GM20000 (cell line): ENCODE data around the gene SYNPO.

Experiments used
- DNase-seq: peaks from one replicate; pipeline ENCODE4 v3.0.0; 2012; ENCODE audit warnings: low spot score
- TF ChIP-seq, protein P1 (sequence below): IDR thresholded peaks from 2 replicates; pipeline ENCODE4 v1.5.1; 2012; ENCODE audit warnings: mild to moderate bottlenecking, control low read depth; ENCODE audit errors: extremely low read depth, missing control alignments

Gene SYNPO

DNA sequence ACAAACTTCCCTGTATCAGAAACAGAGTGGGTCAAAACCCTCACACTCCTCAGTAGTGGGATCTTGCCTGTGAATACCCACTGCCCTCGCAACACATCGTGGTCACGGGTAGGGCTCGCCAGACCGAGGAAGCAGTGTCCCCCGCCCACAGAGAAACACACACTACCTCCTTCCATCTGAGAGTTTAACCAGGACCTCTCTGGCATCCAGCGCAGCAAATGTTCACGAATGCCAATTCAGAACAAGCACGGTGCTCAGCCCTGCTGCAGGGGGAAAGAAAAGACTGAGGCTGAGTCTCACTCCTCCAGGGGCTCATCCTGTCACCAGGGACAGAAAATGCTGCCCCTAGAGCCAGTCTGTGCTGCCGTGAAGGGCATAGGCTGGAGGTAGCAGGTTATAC, 42.5 kb upstream of the SYNPO start:
- TF ChIP-seq, protein P1, sequence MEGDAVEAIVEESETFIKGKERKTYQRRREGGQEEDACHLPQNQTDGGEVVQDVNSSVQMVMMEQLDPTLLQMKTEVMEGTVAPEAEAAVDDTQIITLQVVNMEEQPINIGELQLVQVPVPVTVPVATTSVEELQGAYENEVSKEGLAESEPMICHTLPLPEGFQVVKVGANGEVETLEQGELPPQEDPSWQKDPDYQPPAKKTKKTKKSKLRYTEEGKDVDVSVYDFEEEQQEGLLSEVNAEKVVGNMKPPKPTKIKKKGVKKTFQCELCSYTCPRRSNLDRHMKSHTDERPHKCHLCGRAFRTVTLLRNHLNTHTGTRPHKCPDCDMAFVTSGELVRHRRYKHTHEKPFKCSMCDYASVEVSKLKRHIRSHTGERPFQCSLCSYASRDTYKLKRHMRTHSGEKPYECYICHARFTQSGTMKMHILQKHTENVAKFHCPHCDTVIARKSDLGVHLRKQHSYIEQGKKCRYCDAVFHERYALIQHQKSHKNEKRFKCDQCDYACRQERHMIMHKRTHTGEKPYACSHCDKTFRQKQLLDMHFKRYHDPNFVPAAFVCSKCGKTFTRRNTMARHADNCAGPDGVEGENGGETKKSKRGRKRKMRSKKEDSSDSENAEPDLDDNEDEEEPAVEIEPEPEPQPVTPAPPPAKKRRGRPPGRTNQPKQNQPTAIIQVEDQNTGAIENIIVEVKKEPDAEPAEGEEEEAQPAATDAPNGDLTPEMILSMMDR = no peak
- DNase-seq = no peak

DNA sequence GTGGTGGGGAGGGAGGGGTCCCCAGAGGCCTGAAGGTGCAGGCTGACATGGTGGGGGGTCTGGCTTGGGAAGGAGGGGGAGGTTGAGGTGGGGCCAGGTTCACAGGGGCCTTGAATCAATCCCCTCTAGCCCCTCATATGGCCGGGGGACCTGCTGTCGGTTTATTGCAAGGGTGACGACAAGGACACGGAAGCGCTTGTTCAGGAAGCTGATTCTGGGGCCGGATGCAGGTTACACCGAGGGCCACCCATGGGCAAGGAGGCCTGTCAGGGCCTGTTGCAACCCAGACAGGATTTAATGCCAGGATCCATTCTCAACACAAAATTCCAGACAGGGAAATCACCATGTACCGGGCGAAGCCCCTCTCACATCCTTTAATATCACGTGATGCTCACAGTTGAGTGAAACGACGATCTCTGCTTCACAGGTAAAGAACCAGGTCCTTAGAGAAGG, 41.6 kb upstream of the SYNPO start:
- no peak for DNase-seq
- TF ChIP-seq, protein P1 = no peak

DNA sequence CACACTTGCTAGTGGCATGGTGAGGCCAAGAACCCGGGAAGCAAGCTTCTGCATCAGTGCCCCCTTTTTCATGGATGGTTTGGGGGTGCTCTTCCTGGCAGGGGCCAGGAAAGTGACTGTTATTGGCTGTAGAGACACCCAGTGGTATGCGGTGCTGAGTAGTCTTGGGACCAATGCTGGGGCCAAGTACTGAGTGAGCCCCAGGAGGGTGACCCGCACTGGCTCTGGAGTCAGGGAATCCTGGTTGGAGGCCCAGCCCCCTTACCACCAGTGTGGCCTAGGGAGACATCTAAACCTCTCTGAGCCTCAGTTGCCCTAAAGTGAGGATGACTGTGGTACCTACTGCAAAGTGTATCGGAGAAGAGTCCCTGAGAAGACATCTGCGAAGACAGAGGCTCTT, 41.2 kb upstream of the SYNPO start:
- TF ChIP-seq, protein P1 = no peak
- DNase-seq = no peak

DNA sequence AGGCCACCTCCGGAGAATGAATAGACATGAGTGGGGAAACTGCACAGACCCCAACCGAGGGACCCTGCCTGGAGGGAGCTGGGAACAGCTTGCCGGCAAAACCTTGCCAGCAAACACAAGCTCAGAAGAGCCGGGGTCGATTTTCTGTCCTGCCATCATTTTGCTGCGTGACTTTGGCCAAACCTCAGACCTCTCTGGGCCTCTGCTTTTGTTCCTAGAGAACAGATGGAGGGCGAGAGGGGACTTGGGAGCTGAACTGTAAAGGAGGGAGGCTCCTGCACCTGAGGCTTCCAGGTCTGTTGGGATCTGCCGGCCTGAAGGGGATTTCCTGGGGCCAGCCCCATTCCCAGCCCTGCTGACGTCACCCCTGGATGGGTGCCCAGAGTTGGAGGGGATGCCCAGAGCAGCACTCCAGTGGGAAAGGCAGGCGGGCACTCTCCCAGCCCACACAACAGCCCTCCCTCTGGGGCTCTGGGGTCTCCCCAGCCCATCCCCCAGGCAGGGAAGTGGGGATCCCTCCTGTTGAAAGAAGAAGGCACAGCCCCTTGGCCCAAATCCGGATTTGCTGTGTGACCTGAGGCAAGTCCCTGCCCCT, 40.4 kb upstream of the SYNPO start:
- DNase-seq = no peak

DNA sequence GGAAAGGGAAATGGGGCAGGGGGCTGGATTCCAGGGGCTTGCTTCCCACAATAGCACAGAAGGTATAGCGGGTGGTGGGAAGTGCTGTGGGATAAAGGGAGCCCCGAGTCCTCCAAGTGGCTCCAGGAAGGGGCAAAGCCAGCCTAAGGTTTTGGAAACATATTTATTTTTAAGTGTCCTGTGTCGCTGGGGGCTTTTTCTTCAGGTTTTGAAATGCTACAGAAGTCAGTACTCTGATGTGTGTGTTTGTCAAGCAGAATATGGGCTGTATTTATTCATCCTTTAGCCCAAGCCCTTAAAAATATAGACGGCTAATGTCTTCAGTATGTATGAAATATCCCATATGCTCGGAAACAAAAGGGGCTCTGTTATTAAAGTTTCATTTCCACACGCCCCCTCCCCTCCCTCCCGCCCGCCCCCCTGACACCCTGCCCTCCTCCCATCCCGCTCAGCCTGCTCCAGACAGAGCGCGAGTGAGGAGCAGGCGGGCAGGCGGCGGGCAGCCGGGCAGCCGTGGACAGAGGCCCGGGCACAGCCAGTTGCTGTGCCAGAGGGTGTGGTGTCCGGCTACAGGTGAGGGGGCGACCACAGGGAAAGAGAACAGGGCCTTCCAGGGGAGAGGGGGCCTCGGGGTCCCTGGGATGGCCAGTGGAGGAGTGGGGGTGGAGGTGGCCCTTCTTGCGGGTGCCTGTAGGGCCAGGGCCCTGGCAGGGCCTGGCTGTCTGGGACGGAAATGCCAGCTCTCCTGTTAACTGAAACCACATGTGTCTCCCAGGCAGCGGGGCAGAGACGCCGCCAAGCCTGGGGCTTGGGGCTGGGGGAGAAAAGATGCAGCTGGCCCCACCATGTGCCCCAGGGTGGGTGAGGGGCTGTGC, 39.6 kb upstream of the SYNPO start:
- no peak for DNase-seq
- TF ChIP-seq, protein P1 = no peak

More for the DNA sequence above, 40.4 kb upstream of the SYNPO start:
- TF ChIP-seq, protein P1 = no peak

DNA sequence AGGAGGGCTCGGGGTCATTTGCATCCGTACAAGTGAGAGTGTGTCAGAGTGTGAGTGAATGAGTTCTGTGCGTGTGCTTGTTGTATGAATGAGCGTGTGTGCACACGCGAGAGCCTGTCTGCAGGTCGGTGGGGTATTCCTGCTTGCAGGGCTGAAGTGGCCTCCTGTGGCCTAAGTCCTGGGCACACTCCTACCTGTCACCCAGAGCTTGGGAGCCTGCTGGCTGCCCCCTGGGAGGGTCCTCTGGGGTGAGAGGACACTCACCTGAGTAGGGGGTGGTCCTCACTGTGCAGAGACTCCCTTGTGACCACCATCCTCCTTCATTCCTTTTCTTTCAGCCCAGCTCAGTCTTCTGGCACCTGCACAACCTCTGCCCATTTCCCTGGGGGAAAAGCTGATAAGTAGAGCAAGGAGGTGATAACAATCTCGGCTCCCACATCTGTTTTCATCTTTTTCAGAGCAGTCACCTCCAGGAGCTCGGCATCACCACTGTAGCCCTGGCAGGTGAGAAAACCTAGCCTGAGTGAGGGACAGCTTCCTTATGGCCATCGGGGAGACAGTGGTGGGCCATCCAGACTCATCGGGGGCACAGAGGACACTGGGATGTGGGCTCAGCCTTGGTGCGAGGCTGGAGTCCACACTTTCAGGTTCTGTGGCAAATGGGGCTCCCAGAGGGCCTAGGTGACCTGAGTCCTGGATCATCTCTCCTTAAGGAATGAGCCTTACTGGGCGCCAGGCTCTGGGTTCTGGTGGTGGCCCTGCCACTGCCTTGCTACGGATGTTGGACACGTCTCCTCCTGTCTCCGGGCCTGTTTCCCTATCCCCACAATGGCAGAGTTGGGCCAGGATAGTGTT, 38.7 kb upstream of the SYNPO start:
- no peak for DNase-seq

More for the DNA sequence above, 38.7 kb upstream of the SYNPO start:
- TF ChIP-seq, protein P1 = no peak
